ENCODE data around the gene VARS2.

The VARS2 gene

GRCh38 chr6:30931969-30932645, 18.1 kb downstream of the VARS2 start, which contains the start of gene SFTA2:
SFTA2 (minus strand) TSS chr6:30932170; CDS start chr6:30932096, 74 bp downstream.
- no peak for DNase-seq

- DNase-seq, result no peak
These were observed 18.8 kb downstream of the VARS2 start for GRCh38 chr6:30932665-30933365.

- no peak for DNase-seq
These were observed 21.0 kb downstream of the VARS2 start for GRCh38 chr6:30935018-30935417.

GRCh38 chr6:30937265-30937664, 23.2 kb downstream of the VARS2 start:
- DNase-seq, result no peak

- no peak for DNase-seq
These were observed 24.7 kb downstream of the VARS2 start for GRCh38 chr6:30938730-30939129.

- no peak for DNase-seq
These were observed 25.4 kb downstream of the VARS2 start for GRCh38 chr6:30939473-30939872.

GRCh38 chr6:30940361-30940986, 26.4 kb downstream of the VARS2 start, which contains the start of gene MUCL3:
MUCL3 (plus strand) TSS chr6:30940973; CDS start chr6:30941000, 27 bp downstream.
- no peak for DNase-seq

- peak; percentile 95 for DNase-seq
These were observed 28.5 kb downstream of the VARS2 start for GRCh38 chr6:30942338-30943060.

GRCh38 chr6:30944051-30944450, 30.0 kb downstream of the VARS2 start:
- no peak for DNase-seq

GRCh38 chr6:30945281-30945680, 31.2 kb downstream of the VARS2 start:
- no peak for DNase-seq

- no peak for DNase-seq
These were observed 33.2 kb downstream of the VARS2 start for GRCh38 chr6:30947231-30947630.

GRCh38 chr6:30948811-30949210, 34.8 kb downstream of the VARS2 start:
- DNase-seq, result no peak

GRCh38 chr6:30951907-30952469, 38.0 kb downstream of the VARS2 start:
- DNase-seq, result no peak

- peak; percentile 18 for DNase-seq
These were observed 40.8 kb downstream of the VARS2 start for GRCh38 chr6:30954631-30955366.

GRCh38 chr6:30955367-30956042, 41.5 kb downstream of the VARS2 start:
- DNase-seq, result peak; percentile 56

GRCh38 chr6:30957716-30958115, 43.7 kb downstream of the VARS2 start:
- DNase-seq, result no peak

- peak; percentile 9 for DNase-seq
These were observed 47.1 kb downstream of the VARS2 start for GRCh38 chr6:30960907-30961673.

GRCh38 chr6:30962716-30963115, 48.7 kb downstream of the VARS2 start:
- DNase-seq, result no peak

- no peak for DNase-seq
These were observed 49.6 kb downstream of the VARS2 start for GRCh38 chr6:30963641-30964040.

- no peak for DNase-seq
These were observed 50.0 kb downstream of the VARS2 start for GRCh38 chr6:30964075-30964474.

GRCh38 chr6:30965140-30965601, 51.1 kb downstream of the VARS2 start:
- no peak for DNase-seq
